HG03103 (cell line): Measurements from ENCODE around the gene ZNF394.
"Not testable (repeated sequence)": the region's sequence is repeated elsewhere in the genome, so short reads cannot be mapped to it uniquely, and the experiment has no call there.

Experiments used
- ATAC-seq: cut with Tn5 transposase; IDR thresholded peaks from one replicate; pipeline ENCODE4 v1.9.1; 2021; ENCODE audit warnings: low read depth; ENCODE audit not compliant: unreplicated experiment

Gene ZNF394

DNA sequence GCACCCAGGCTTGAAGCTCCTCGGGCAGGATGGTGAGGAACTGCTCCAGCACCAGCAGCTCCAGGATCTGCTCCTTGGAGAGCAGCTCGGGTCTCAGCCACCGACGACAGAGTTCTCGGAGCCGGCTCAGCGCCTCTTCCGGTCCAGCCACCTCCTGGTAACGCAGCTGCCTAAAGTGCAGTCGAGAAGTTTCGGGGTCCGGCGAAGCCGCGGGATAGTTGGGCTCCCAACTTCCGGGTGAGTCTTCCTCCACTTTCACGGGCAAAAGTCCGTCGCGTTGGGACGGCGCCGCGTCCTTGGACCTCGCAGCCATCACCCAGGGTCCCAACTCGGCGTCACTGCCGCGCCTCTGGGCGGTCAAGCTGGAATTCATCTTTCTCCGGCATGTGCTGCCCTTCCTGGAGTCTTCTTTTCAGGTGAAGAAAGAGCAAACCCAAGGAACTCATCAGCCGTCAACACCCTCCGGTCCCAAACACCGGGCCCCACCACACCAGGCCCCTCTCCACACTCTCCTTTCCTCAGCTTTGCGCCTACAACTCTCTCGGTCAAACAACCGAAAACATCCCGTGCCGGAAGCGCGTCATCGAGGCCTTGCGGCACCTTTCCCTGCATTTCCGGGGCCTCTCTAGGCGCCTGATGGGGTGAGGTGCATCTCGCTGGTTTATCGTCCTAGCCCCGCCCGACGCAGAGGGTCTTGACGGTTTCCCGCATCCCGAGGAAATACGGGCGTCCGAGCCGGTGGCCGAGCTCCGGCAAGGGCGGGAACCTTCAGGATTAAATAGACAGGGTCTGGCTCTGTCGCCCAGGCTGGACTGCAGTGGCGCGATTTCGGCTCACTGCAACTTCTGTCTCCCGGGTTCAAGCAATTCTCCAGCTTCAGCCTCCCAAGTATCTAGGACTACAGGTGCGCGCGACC, at the start of gene ZNF394:
ZNF394 (minus strand) TSS at position 561 of the 916 bp plus-strand sequence; CDS start at position 373, 188 bp downstream.
- ATAC-seq = peak; percentile 34

DNA sequence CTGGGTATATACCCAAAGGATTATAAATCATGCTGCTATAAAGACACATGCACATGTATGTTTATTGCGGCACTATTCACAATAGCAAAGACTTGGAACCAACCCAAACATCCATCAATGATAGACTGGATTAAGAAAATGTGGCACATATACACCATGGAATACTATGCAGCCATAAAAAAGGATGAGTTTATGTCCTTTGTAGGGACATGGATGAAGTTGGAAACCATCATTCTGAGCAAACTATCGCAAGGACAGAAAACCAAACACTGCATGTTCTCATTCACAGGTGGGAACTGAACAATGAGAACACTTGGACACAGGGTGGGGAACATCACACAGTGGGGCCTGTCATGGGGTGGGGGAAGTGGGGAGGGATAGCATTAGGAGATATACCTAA, 49.5 kb upstream of the ZNF394 start:
- not testable (repeated sequence) for ATAC-seq

DNA sequence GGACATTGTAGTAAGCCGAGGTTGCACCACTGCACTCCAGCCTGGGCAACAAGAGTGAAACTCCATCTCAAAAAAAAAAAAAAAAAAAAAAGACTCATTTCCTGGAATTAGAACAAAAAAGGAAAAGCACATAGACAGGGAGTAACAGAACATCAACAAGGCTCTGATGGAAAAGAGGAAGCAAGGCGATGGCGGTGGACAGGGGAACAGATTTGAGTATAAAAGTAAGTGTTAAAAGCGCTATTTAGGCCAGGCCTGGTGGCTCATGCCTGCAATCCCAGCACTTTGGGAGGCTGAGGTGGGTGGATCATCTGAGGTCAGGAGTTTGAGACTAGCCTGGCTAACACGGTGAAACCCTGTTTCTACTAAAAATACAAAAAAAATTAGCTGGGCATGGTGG, 45.2 kb upstream of the ZNF394 start:
- not testable (repeated sequence) for ATAC-seq

DNA sequence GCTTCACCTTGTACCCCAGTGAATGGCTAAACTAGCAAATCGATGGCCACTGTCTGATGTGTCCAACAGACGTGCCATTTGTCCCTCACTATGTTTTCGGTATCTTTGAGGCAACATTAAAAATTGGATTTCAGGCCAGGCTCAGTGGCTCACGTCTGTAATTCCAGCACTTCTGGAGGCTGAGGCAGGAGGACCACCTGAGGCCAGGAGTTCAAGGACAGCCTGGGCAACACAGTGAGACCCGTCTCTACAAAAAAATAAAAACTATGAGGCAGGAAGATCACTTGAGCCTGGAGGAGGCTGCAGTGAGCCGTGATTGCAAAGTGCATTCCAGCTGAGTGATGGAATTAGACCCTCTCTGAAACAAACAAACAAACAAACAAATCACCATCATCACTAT, 43.8 kb upstream of the ZNF394 start:
- no peak for ATAC-seq

DNA sequence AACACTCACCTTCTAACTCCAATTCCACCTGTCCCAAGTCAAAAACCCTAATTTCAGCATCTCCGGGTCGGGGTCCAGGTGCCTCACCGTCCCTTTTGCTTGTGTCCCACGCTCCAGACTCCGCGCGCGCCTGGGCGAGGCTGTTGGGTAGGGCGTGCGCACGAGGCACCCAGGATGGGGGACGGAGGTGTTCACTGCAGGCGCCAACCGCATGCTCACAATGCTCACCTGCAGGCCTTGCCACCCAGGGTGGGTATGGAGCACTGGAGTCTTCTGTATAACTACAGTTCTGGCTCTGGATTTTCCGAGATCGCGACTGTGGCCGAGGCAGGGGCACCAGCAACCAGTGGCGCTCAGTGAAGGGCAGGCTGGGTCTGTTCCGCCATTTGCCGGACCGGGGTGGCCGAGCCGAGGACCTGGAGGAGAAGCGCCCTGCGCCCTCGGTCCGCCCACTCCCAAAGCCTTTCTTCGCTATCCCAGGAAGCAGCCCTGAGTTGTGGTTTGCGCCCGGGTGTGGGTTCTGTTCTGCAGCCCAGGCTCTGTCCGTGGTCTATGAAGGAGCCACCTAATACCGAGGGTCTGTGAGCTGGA, 43.1 kb upstream of the ZNF394 start:
- ATAC-seq = no peak

DNA sequence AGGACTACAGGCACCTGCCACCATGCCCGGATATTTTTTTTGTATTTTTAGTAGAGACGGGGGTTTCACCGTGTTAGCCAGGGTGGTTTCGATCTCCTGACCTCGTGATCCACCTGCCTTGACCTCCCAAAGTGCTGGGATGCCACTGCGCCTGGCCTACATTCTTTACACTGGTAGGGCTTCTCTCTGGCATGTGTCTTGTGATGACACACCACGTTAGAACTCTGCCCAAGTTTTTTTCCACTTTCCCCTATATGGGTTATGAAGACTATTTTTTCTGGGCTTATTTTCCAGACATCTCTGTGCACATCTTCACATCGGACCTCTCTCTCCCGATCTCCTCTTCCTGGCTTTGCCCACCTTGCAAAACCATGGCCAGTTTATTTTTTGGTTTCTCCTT, 41.1 kb upstream of the ZNF394 start:
- no peak for ATAC-seq

DNA sequence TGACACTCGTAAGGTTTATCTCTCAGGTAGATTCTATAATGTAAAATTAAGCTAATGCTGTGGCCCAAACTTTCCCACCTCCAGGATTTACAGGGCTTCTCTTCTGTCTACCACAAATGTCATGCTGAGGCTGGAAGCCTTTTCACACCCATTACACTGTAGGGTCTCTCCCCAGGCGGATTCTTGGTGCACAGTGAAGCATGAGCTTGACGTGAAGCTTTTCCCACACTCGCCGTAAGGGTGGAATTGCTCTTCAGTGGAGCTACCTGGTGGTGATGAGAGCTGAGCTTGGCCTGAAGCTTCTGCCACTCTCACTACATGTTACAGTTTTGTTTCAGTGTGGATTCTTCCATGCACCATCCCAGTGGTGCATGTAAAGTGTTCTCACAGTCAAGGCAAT, 40.5 kb upstream of the ZNF394 start:
- ATAC-seq = no peak

DNA sequence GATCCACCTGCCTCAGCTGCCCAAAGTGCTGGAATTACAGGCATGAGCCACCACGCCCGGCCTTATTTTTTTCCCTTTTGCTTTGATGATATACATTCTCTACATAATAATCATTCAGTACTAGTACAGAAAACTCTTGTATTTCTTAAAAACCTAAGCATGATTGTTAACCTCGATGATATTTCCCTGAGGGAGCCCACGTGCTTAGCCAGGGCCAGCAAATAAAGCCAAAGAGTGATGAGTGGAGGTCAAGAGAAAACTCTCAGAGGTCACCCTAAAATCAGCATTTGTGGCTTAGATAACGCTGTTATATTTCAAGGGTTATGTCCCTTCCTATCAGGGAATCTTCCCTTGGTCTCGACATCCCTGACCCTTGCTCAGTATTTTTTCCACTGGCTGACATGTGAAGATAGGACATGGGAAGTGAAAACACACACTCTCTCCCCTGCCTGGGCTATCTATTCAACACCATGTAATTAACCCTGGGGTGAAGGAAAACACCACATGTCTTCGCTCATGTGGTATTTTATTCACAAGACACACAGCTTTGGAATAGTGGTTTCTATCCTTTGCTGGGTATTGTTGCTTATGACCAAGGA, 39.2 kb upstream of the ZNF394 start:
- no peak for ATAC-seq

DNA sequence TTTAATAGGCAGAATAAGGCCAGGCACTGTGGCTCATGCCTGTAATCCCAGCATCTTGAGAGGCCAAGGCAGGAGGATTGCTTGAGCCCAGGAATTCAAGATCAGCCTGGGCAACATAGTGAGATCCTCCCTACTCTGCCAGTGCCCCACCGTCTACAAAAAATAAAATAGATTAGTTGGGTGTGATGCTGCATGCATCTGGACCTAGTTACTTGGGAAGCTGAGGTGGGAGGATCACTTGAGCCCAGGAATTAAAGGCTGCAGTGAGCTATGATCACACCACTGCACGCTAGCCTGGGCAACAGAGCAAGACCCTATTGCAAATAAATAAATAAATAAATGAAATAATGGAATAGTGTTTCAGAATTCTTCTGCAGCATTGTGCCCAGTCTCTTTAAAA, 35.6 kb upstream of the ZNF394 start:
- no peak for ATAC-seq

DNA sequence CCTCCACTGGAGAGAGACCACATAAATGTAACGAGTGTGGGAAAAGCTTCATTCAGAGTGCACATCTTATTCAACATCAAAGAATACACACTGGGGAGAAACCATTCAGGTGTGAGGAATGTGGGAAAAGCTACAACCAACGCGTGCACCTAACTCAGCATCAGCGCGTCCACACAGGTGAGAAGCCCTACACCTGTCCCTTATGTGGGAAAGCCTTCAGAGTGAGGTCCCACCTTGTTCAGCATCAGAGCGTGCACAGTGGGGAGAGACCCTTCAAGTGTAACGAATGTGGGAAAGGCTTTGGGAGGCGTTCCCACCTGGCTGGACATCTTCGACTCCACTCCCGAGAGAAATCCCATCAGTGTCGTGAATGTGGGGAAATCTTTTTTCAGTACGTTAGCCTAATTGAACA, 31.3 kb upstream of the ZNF394 start:
- ATAC-seq = no peak

DNA sequence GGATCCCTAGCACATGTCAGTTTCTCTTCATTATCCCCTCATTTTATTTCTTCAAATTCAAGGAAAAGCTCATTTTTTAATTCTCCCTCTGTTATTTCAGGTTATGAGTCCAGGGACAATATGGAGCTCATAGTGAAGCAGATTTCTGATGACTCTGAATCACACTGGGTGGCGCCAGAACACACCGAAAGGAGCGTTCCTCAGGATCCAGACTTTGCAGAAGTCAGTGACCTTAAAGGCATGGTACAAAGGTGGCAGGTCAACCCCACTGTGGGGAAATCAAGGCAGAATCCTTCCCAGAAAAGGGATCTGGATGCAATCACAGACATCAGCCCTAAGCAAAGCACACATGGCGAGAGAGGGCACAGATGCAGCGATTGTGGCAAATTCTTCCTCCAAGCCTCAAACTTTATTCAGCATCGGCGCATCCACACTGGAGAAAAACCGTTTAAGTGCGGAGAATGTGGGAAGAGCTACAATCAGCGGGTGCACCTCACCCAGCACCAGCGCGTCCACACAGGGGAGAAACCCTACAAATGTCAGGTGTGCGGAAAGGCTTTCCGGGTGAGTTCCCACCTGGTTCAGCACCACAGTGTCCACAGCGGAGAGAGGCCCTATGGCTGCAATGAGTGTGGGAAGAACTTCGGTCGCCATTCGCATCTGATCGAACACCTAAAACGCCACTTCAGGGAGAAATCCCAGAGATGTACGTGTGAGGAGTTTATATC, 25.8 kb upstream of the ZNF394 start:
- ATAC-seq = no peak

DNA sequence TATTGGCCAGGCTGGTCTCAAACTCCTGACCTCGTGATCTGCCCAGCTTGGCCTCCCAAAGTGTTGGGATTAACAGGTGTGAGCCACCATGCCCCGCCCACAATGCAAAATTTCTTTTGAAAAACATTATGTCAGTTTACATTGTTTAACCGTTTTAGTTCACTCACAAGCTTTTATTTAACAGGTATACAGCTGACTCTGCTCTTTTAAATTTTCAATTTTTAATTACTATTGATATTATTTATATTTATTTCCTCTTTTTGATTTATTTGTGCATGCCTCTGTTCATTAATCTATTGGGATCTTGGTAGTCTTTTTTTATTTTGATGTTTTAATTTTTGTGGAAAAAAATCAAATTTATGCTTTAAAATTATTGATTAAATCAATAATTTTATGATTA, 21.3 kb upstream of the ZNF394 start:
- no peak for ATAC-seq

DNA sequence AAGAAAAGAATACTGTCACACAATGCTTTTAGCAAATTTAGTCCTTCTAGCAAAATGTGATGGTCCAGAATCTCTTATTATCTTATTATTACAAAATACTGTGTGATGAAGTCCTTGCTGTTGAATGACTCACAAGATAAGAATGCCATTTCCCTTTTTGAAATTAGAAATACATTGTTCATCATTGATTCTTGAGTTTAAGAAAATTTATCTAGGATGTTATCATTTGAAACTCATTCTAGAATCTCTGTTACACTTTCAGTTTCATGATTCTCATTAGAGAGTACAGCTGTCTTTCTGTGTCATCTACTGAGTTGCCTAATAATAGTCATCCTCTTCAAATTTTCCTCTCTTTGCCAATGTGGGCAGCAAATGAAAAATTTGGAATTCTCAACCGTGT, 14.0 kb upstream of the ZNF394 start:
- no peak for ATAC-seq

DNA sequence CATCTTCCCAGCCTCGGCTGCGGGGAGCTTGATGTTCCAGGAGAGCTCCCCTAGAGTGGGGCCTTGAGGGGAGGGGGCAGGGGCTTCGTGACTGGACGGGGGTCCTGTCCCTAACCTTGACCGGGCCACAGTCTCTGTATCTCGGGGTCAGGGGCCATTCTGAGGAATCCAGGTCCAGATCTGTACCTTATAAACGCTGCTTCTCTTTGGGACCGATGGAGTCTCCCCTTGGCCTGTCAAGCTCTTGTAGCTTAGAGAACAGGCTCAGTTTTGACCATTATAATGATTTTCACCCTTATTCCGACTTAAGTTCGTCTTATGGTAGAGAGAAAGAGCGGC, 5.2 kb upstream of the ZNF394 start:
- ATAC-seq = no peak

DNA sequence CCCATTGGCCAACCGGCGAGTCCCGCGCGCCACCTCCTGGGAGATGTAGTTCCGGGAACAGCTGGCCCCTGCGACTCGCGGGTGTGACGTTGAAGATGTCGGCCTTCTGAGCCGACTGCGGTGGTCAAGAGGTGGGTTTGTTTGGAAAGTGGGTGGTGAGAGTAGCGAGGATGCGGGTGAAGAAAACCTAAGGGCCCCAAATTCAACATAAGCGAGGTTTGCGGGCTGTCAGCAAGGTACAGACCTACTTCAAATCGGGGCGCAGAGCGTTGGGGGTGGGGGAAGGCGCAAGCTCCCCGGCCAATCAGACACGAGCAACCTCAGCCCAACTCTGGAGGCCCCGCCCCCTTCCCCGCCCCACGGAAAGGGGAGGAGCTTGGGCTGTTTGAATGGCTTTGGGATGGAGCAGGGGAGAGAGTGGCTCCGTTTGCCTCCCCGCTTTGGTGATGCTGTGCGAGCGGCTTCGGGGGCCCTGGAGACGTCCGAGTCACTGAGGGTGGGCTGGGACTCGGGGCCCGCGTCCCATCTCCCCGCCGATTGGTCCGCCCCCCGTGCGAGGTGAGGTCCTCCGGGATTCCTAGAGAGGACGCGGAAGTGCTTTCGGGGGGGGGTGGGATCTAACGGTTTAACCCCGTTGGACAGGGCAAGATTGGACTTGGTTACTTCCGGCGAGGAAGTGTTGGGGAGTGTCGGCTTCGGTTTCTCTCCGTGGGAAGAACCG, 4.7 kb upstream of the ZNF394 start, which contains the start of gene ZKSCAN5:
ZKSCAN5 (plus strand) TSS at position 60 of the 721 bp plus-strand sequence. CDS start 1,383 bp downstream, outside the sequence.
- peak; percentile 48 for ATAC-seq

DNA sequence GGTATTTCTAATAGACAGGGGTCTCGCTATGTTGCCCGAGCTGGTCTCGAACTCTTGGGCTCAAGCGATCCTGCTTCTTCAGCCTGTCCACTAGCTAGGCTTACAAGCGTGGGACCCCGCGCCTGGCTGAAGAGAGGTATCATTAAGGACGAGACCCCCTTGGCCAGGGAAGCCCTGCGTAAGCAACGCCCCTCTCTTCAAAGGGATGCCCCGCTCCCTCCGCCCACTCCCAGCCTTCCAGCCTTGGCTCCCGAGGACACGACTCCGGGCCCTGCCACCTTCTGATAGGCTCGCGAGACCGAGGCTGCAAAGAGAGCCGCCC, 4.2 kb upstream of the ZNF394 start:
- peak; percentile 84 for ATAC-seq

DNA sequence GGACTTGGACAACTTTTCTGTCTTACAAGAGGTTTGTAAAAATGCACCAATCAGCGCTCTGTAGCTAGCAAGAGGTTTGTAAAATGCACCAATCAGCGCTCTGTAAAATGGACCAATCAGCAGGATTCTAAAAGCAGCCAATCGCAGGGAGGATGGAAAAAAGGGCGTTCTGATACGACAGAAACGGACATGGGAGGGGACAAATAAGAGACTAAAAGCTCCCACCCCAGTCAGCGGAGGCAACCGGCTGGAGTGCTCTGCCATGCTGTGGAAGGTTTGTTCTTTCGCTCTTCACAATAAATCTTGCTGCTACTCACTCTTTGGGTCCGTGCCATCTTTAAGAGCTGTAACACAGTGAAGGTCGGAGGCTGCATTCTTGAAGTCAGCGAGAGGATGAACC, 1.2 kb upstream of the ZNF394 start:
- not testable (repeated sequence) for ATAC-seq

DNA sequence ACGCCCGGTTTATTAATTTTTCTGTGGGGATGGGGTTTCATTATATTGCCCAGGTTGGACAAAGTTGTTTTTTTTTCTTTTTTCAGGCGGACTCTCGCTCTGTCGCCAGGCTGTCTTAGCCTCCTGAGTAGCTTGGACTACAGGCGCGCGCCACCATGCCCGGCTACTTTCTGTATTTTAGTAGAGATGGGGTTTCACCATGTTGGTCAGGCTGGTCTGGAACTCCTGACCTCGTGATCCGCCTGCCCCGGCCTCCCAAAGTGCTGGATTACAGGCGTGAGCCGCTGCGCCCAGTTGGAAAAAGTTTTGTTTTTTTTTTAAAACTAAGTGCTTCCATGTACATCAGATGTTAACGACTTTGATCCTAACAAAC, 542 bp upstream of the ZNF394 start:
- ATAC-seq = no peak

DNA sequence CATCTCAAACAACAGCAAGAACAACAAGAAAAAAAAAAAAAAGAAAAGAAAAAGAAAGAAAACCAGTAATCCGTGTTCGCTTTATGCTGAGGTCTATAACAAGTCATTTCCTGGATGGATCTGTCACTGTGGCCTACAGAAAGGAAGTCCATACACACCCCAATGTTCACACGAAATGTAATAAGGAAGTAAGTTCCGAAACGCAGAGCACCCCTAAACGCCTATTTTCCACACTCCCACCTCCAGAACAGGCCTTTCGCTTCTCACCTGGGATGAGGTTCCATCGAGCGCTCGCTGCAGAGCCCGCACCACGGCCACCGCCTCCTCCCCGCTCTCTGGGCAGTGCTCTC, 735 bp downstream of the ZNF394 start:
- peak; percentile 14 for ATAC-seq

DNA sequence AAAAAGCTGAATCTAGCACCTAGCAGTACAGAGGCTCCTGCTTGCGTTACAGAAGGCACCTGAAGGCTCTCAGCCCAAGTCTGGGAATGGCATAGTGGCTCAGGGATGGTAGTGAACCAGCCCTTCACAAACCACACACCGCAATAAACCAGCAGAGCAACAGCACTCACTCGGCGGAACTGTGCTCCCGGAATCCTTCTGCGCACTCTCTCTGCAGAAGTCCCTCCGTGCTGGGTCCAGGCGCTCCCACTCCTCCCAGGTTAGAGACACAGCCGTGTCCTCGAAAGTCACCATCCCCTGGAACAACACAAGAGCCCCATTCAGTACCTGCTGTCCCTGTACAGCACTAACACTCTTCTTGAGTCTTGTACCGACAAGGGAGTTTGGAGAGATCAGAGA, 1.5 kb downstream of the ZNF394 start:
- ATAC-seq = no peak
